ENCODE measurements around the gene DGKZ.

The DGKZ gene

GRCh38 chr11:46319074-46319453, 28.2 kb upstream of the DGKZ start:
- H3K4me3 ChIP-seq (ENCODE audit: low read depth, low read length) = no peak overlapping the region
- no peak for DNase-seq (ENCODE audit: low read depth)
- TF ChIP-seq POLR2A (IDR thresholded peaks at IDR 0.05; ENCODE audit: extremely low read depth, insufficient read length) (no peak), MYC (IDR thresholded peaks at IDR 0.05; ENCODE audit: low read depth, low read length) (no peak), CTCF (IDR thresholded peaks at IDR 0.05; ENCODE audit: low read depth, low read length) (no peak)
- TF ChIP-seq, protein P1, sequence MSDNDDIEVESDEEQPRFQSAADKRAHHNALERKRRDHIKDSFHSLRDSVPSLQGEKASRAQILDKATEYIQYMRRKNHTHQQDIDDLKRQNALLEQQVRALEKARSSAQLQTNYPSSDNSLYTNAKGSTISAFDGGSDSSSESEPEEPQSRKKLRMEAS (IDR thresholded peaks at IDR 0.05; ENCODE audit: low read depth, low read length) = no peak

GRCh38 chr11:46321757-46322156, 25.5 kb upstream of the DGKZ start:
- H3K4me3 ChIP-seq (ENCODE audit: low read depth, low read length) = no peak overlapping the region
- no peak for TF ChIP-seq CTCF (IDR thresholded peaks at IDR 0.05; ENCODE audit: low read depth, low read length)
- peak; percentile 83 for DNase-seq (ENCODE audit: low read depth)

DNA sequence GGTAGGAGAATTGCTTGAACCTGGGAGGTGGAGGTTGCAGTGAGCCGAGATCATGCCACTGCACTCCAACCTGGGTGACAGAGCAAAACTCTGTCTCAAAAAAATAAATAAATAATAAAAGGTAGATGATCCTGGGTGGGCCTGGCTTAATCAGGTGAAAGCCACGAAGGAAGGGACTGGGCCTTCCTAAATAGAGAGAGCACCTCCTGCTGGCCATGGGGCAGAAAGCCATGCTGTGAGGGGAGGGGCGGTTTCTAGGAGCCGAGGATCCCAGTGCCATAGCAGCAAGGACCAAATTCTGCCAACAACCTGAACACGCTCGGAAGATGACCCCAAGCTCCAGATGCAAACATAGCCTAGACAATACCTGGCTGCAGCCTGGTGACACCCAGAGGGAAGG, 24.5 kb upstream of the DGKZ start:
- no peak overlapping the region for H3K4me3 ChIP-seq (ENCODE audit: low read depth, low read length)
- TF ChIP-seq, protein P1 (IDR thresholded peaks at IDR 0.05; ENCODE audit: low read depth, low read length) = no peak
- peak; percentile 37 for TF ChIP-seq CTCF (IDR thresholded peaks at IDR 0.05; ENCODE audit: low read depth, low read length)
- DNase-seq (ENCODE audit: low read depth) = peak; percentile 38

- no peak for DNase-seq (ENCODE audit: low read depth)
- no peak overlapping the region for H3K4me3 ChIP-seq (ENCODE audit: low read depth, low read length)
- TF ChIP-seq POLR2A (IDR thresholded peaks at IDR 0.05; ENCODE audit: extremely low read depth, insufficient read length) (no peak), CTCF (IDR thresholded peaks at IDR 0.05; ENCODE audit: low read depth, low read length) (no peak), MYC (IDR thresholded peaks at IDR 0.05; ENCODE audit: low read depth, low read length) (no peak)
- TF ChIP-seq, protein P1 (IDR thresholded peaks at IDR 0.05; ENCODE audit: low read depth, low read length) = no peak
Observed at GRCh38 chr11:46326813-46327416, 20.3 kb upstream of the DGKZ start.

- TF ChIP-seq MYC (IDR thresholded peaks at IDR 0.05; ENCODE audit: low read depth, low read length) = no peak
- no peak for DNase-seq (ENCODE audit: low read depth)
Observed at GRCh38 chr11:46327829-46328228, 19.4 kb upstream of the DGKZ start.

DNA sequence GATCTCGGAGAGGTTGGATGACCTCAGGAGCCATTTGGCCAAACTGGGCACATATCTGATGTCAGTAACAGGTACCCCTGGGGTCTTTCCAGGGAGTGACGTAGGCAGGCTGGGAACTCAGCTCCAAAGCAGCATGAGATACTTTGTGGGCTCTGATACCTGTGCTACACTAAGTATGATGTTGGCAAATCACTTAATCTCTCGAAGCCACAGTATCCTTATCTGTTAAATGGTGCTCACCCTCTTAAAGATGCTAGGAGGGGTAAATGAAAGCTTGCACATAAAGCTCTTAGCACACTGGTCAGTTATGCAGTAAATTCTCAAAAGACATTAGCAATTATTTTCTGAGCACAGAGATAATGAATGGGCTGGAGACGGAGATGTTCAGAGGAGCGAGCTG, 17.1 kb upstream of the DGKZ start:
- H3K4me3 ChIP-seq (ENCODE audit: low read depth, low read length) = no peak overlapping the region
- TF ChIP-seq, protein P1 (IDR thresholded peaks at IDR 0.05; ENCODE audit: low read depth, low read length) = no peak
- TF ChIP-seq CTCF (IDR thresholded peaks at IDR 0.05; ENCODE audit: low read depth, low read length) = no peak
- TF ChIP-seq POLR2A (IDR thresholded peaks at IDR 0.05; ENCODE audit: extremely low read depth, insufficient read length) = no peak
- TF ChIP-seq MYC (IDR thresholded peaks at IDR 0.05; ENCODE audit: low read depth, low read length) = no peak
- DNase-seq (ENCODE audit: low read depth) = no peak

More at GRCh38 chr11:46327829-46328228, 19.4 kb upstream of the DGKZ start:
- no peak overlapping the region for H3K4me3 ChIP-seq (ENCODE audit: low read depth, low read length)
